ENCODE measurements around the gene TENT4B. TPM values are rescaled to one million over a fixed set of nuclear protein-coding genes. Genes with fewer than 3 reads are reported as not detected.
A peak's percentile ranks its signal among the peaks of the same experiment; 100 is the strongest.

Gene TENT4B
- total and polyA plus RNA-seq, 4 donors: 4.3 to 16.3 (median 8.4) TPM

- ATAC-seq (ENCODE audit: insufficient read depth, low FRiP score) (no peak), DNase-seq (no peak)
- Histone ChIP-seq H3K9ac (ENCODE audit: insufficient read depth in 1 of 2, low read length in 2 of 2) (no peak overlapping the region), H3K27me3 (ENCODE audit: control insufficient read depth in 3 of 3, insufficient read depth in 3 of 3, low read length in 2 of 3) (no peaks in the 10 kb centered on the region), H3K4me3 (no peak overlapping the region), H3K27ac (ENCODE audit: low read depth in 1 of 2, low read length in 1 of 2) (no peak overlapping the region), H3K9me3 (ENCODE audit: control insufficient read depth in 4 of 4, insufficient read depth in 3 of 4, low read length in 3 of 4) (no peaks in the 10 kb centered on the region), H3K4me1 (ENCODE audit: control insufficient read depth in 5 of 5, insufficient read depth in 5 of 5, low read length in 5 of 5) (peaks cover 0 to 24% (median 12%) of the 10 kb centered on the region in 5 donors), H3K36me3 (ENCODE audit: control insufficient read depth in 4 of 4, insufficient read depth in 4 of 4, low read length in 4 of 4) (no peaks in the 10 kb centered on the region)
- WGBS, 2 donors: 61 to 62% methylated on average over 2 of the region's 2 CpGs
- no peak for TF ChIP-seq CTCF (IDR thresholded peaks at IDR 0.05; ENCODE audit: control extremely low read depth, extremely low read depth)
Observed at GRCh38 chr16:50265260-50265659, 112.2 kb downstream of the TENT4B start.

- Histone ChIP-seq H3K9ac (ENCODE audit: insufficient read depth in 1 of 2, low read length in 2 of 2) (no peak overlapping the region), H3K4me3 (no peak overlapping the region), H3K4me1 (ENCODE audit: control insufficient read depth in 5 of 5, insufficient read depth in 5 of 5, low read length in 5 of 5) (peaks cover 0 to 24% (median 12%) of the 10 kb centered on the region in 5 donors), H3K27me3 (ENCODE audit: control insufficient read depth in 3 of 3, insufficient read depth in 3 of 3, low read length in 2 of 3) (no peaks in the 10 kb centered on the region), H3K27ac (ENCODE audit: low read depth in 1 of 2, low read length in 1 of 2) (no peak overlapping the region), H3K9me3 (ENCODE audit: control insufficient read depth in 4 of 4, insufficient read depth in 3 of 4, low read length in 3 of 4) (peaks cover 0 to 2% (median 0%) of the 10 kb centered on the region in 4 donors), H3K36me3 (ENCODE audit: control insufficient read depth in 4 of 4, insufficient read depth in 4 of 4, low read length in 4 of 4) (no peaks in the 10 kb centered on the region)
- TF ChIP-seq CTCF (IDR thresholded peaks at IDR 0.05; ENCODE audit: control extremely low read depth, extremely low read depth): no peak
- no peak for ATAC-seq (ENCODE audit: insufficient read depth, low FRiP score)
- no peak for DNase-seq
- 77 to 86% methylated on average over 10 of the region's 10 CpGs for WGBS, 2 donors
Observed at GRCh38 chr16:50265716-50266336, 112.7 kb downstream of the TENT4B start.

- H3K27ac ChIP-seq (ENCODE audit: low read depth in 1 of 2, low read length in 1 of 2): peak within 1 kb of the TSS in 1 of 2 donors; percentile 81
- peak; percentile 68 to 78 (median 68) for DNase-seq
- TF ChIP-seq CTCF (IDR thresholded peaks at IDR 0.05; ENCODE audit: control extremely low read depth, extremely low read depth): no peak
- peaks cover 0 to 2% (median 0%) of the 10 kb centered on the region in 4 donors for H3K9me3 ChIP-seq (ENCODE audit: control insufficient read depth in 4 of 4, insufficient read depth in 3 of 4, low read length in 3 of 4)
- H3K9ac ChIP-seq (ENCODE audit: insufficient read depth in 1 of 2, low read length in 2 of 2): no peak within 1 kb of the TSS
- H3K4me1 ChIP-seq (ENCODE audit: control insufficient read depth in 5 of 5, insufficient read depth in 5 of 5, low read length in 5 of 5): peaks cover 0 to 21% (median 8%) of the 10 kb centered on the region in 5 donors
- H3K36me3 ChIP-seq (ENCODE audit: control insufficient read depth in 4 of 4, insufficient read depth in 4 of 4, low read length in 4 of 4): no peaks in the 10 kb centered on the region
- H3K27me3 ChIP-seq (ENCODE audit: control insufficient read depth in 3 of 3, insufficient read depth in 3 of 3, low read length in 2 of 3): no peaks in the 10 kb centered on the region
- peak; percentile 79 for ATAC-seq (ENCODE audit: insufficient read depth, low FRiP score)
- 10 to 19% methylated on average over 25 of the region's 25 CpGs for WGBS, 2 donors
- no peak within 1 kb of the TSS for H3K4me3 ChIP-seq
Observed at GRCh38 chr16:50266337-50267091, 113.4 kb downstream of the TENT4B start, which contains the start of gene ADCY7. TSS of gene ADCY7 (plus strand) at chr16:50266551. CDS start at chr16:50288180, 21,629 bp downstream.

Data from lung (tissue), 12 donors.